Measurements from ENCODE around the gene CDH22.

Gene CDH22

GRCh38 chr20:46328200-46328882 is 20.0 kb upstream of the CDH22 start:
- H3K9me3 ChIP-seq (replicated peaks; ENCODE audit: low read length), result no peaks in the 10 kb centered on the region
- H3K4me1 ChIP-seq (ENCODE audit: control insufficient read depth, insufficient read depth, low read length), result no peaks in the 10 kb centered on the region
- no peak overlapping the region for H3K4me2 ChIP-seq (ENCODE audit: low read length)
- no peak overlapping the region for H3K9ac ChIP-seq (ENCODE audit: low read depth, low read length)
- peaks cover 70% of the 10 kb centered on the region for H3K27me3 ChIP-seq (ENCODE audit: control insufficient read depth, insufficient read depth, low read length)
- no peaks in the 10 kb centered on the region for H3K36me3 ChIP-seq (ENCODE audit: insufficient read depth, low read length)
- no peak overlapping the region for H3K4me3 ChIP-seq (ENCODE audit: low read length)

- peaks cover 69% of the 10 kb centered on the region for H3K27me3 ChIP-seq (ENCODE audit: control insufficient read depth, insufficient read depth, low read length)
- H3K4me1 ChIP-seq (ENCODE audit: control insufficient read depth, insufficient read depth, low read length), result no peaks in the 10 kb centered on the region
- no peak overlapping the region for H3K4me3 ChIP-seq (ENCODE audit: low read length)
- H3K9me3 ChIP-seq (replicated peaks; ENCODE audit: low read length), result no peaks in the 10 kb centered on the region
- H3K4me2 ChIP-seq (ENCODE audit: low read length), result no peak overlapping the region
- no peaks in the 10 kb centered on the region for H3K36me3 ChIP-seq (ENCODE audit: insufficient read depth, low read length)
- no peak overlapping the region for H3K9ac ChIP-seq (ENCODE audit: low read depth, low read length)
Measured at GRCh38 chr20:46327557-46327956, 19.3 kb upstream of the CDH22 start.

GRCh38 chr20:46325789-46326188 is 17.5 kb upstream of the CDH22 start:
- Histone ChIP-seq H3K9me3 (replicated peaks; ENCODE audit: low read length) (no peaks in the 10 kb centered on the region), H3K9ac (ENCODE audit: low read depth, low read length) (no peak overlapping the region), H3K27me3 (ENCODE audit: control insufficient read depth, insufficient read depth, low read length) (peaks cover 68% of the 10 kb centered on the region), H3K4me2 (ENCODE audit: low read length) (no peak overlapping the region), H3K4me3 (ENCODE audit: low read length) (no peak overlapping the region), H3K36me3 (ENCODE audit: insufficient read depth, low read length) (no peaks in the 10 kb centered on the region), H3K4me1 (ENCODE audit: control insufficient read depth, insufficient read depth, low read length) (no peaks in the 10 kb centered on the region)

GRCh38 chr20:46324960-46325703 is 16.8 kb upstream of the CDH22 start:
- H3K4me3 ChIP-seq (ENCODE audit: low read length), result no peak overlapping the region
- H3K27me3 ChIP-seq (ENCODE audit: control insufficient read depth, insufficient read depth, low read length), result peaks cover 67% of the 10 kb centered on the region
- H3K4me1 ChIP-seq (ENCODE audit: control insufficient read depth, insufficient read depth, low read length), result no peaks in the 10 kb centered on the region
- no peak overlapping the region for H3K4me2 ChIP-seq (ENCODE audit: low read length)
- no peak overlapping the region for H3K9ac ChIP-seq (ENCODE audit: low read depth, low read length)
- no peaks in the 10 kb centered on the region for H3K36me3 ChIP-seq (ENCODE audit: insufficient read depth, low read length)
- no peaks in the 10 kb centered on the region for H3K9me3 ChIP-seq (replicated peaks; ENCODE audit: low read length)

- peaks cover 69% of the 10 kb centered on the region for H3K27me3 ChIP-seq (ENCODE audit: control insufficient read depth, insufficient read depth, low read length)
- H3K9me3 ChIP-seq (replicated peaks; ENCODE audit: low read length), result no peaks in the 10 kb centered on the region
- no peaks in the 10 kb centered on the region for H3K4me1 ChIP-seq (ENCODE audit: control insufficient read depth, insufficient read depth, low read length)
- no peaks in the 10 kb centered on the region for H3K36me3 ChIP-seq (ENCODE audit: insufficient read depth, low read length)
- no peak overlapping the region for H3K4me3 ChIP-seq (ENCODE audit: low read length)
- H3K9ac ChIP-seq (ENCODE audit: low read depth, low read length), result no peak overlapping the region
- no peak overlapping the region for H3K4me2 ChIP-seq (ENCODE audit: low read length)
Measured at GRCh38 chr20:46324379-46324778, 16.1 kb upstream of the CDH22 start.

GRCh38 chr20:46323557-46323956 is 15.3 kb upstream of the CDH22 start:
- Histone ChIP-seq H3K9me3 (replicated peaks; ENCODE audit: low read length) (no peaks in the 10 kb centered on the region), H3K4me1 (ENCODE audit: control insufficient read depth, insufficient read depth, low read length) (no peaks in the 10 kb centered on the region), H3K36me3 (ENCODE audit: insufficient read depth, low read length) (no peaks in the 10 kb centered on the region), H3K4me2 (ENCODE audit: low read length) (no peak overlapping the region), H3K9ac (ENCODE audit: low read depth, low read length) (no peak overlapping the region), H3K4me3 (ENCODE audit: low read length) (no peak overlapping the region), H3K27me3 (ENCODE audit: control insufficient read depth, insufficient read depth, low read length) (peaks cover 76% of the 10 kb centered on the region)

GRCh38 chr20:46322641-46323040 is 14.3 kb upstream of the CDH22 start:
- Histone ChIP-seq H3K9me3 (replicated peaks; ENCODE audit: low read length) (no peaks in the 10 kb centered on the region), H3K27me3 (ENCODE audit: control insufficient read depth, insufficient read depth, low read length) (peaks cover 84% of the 10 kb centered on the region), H3K36me3 (ENCODE audit: insufficient read depth, low read length) (no peaks in the 10 kb centered on the region), H3K4me2 (ENCODE audit: low read length) (no peak overlapping the region), H3K9ac (ENCODE audit: low read depth, low read length) (no peak overlapping the region), H3K4me3 (ENCODE audit: low read length) (no peak overlapping the region), H3K4me1 (ENCODE audit: control insufficient read depth, insufficient read depth, low read length) (no peaks in the 10 kb centered on the region)

- no peak overlapping the region for H3K9ac ChIP-seq (ENCODE audit: low read depth, low read length)
- H3K4me1 ChIP-seq (ENCODE audit: control insufficient read depth, insufficient read depth, low read length), result no peaks in the 10 kb centered on the region
- peaks cover 96% of the 10 kb centered on the region for H3K27me3 ChIP-seq (ENCODE audit: control insufficient read depth, insufficient read depth, low read length)
- no peaks in the 10 kb centered on the region for H3K9me3 ChIP-seq (replicated peaks; ENCODE audit: low read length)
- no peak overlapping the region for H3K4me3 ChIP-seq (ENCODE audit: low read length)
- no peak overlapping the region for H3K4me2 ChIP-seq (ENCODE audit: low read length)
- no peaks in the 10 kb centered on the region for H3K36me3 ChIP-seq (ENCODE audit: insufficient read depth, low read length)
Measured at GRCh38 chr20:46317685-46318177, 9.4 kb upstream of the CDH22 start.

- Histone ChIP-seq H3K9me3 (replicated peaks; ENCODE audit: low read length) (no peaks in the 10 kb centered on the region), H3K27me3 (ENCODE audit: control insufficient read depth, insufficient read depth, low read length) (peaks cover 94% of the 10 kb centered on the region)
Measured at GRCh38 chr20:46316984-46317684, 8.8 kb upstream of the CDH22 start.

GRCh38 chr20:46315311-46315710 is 7.0 kb upstream of the CDH22 start:
- no peak overlapping the region for H3K4me3 ChIP-seq (ENCODE audit: low read length)
- no peaks in the 10 kb centered on the region for H3K9me3 ChIP-seq (replicated peaks; ENCODE audit: low read length)
- H3K4me2 ChIP-seq (ENCODE audit: low read length), result no peak overlapping the region
- no peak overlapping the region for H3K9ac ChIP-seq (ENCODE audit: low read depth, low read length)
- no peaks in the 10 kb centered on the region for H3K36me3 ChIP-seq (ENCODE audit: insufficient read depth, low read length)
- H3K4me1 ChIP-seq (ENCODE audit: control insufficient read depth, insufficient read depth, low read length), result no peaks in the 10 kb centered on the region
- H3K27me3 ChIP-seq (ENCODE audit: control insufficient read depth, insufficient read depth, low read length), result peaks cover 96% of the 10 kb centered on the region

More at GRCh38 chr20:46316984-46317684, 8.8 kb upstream of the CDH22 start:
- Histone ChIP-seq H3K9ac (ENCODE audit: low read depth, low read length) (no peak overlapping the region), H3K4me2 (ENCODE audit: low read length) (no peak overlapping the region), H3K36me3 (ENCODE audit: insufficient read depth, low read length) (no peaks in the 10 kb centered on the region), H3K4me1 (ENCODE audit: control insufficient read depth, insufficient read depth, low read length) (no peaks in the 10 kb centered on the region), H3K4me3 (ENCODE audit: low read length) (no peak overlapping the region)

GRCh38 chr20:46312945-46313861 is 4.9 kb upstream of the CDH22 start:
- Histone ChIP-seq H3K36me3 (ENCODE audit: insufficient read depth, low read length) (no peaks in the 10 kb centered on the region), H3K9ac (ENCODE audit: low read depth, low read length) (no peak overlapping the region), H3K4me3 (ENCODE audit: low read length) (no peak overlapping the region), H3K9me3 (replicated peaks; ENCODE audit: low read length) (no peaks in the 10 kb centered on the region), H3K4me2 (ENCODE audit: low read length) (no peak overlapping the region), H3K4me1 (ENCODE audit: control insufficient read depth, insufficient read depth, low read length) (no peaks in the 10 kb centered on the region), H3K27me3 (ENCODE audit: control insufficient read depth, insufficient read depth, low read length) (peaks cover 96% of the 10 kb centered on the region)
